Superior temporal gyrus (tissue), 1 donor: ENCODE results near the gene TERT.
"Not testable (repeated sequence)": the region's sequence is repeated elsewhere in the genome, so short reads cannot be mapped to it uniquely, and the experiment has no call there.

Source experiments
- DNase-seq: peaks from one replicate; pipeline ENCODE4 v3.0.0-alpha.2; 2016; ENCODE audit errors: extremely low spot score

TERT gene

GRCh38 chr5:1294206-1294834 lies 548 bp downstream of the TERT start:
- DNase-seq: no peak

GRCh38 chr5:1293416-1294205 lies 1.3 kb downstream of the TERT start:
- DNase-seq: no peak

GRCh38 chr5:1292846-1293415 lies 1.9 kb downstream of the TERT start:
- no peak for DNase-seq

- no peak for DNase-seq
Observed at GRCh38 chr5:1292139-1292538, 2.7 kb downstream of the TERT start.

GRCh38 chr5:1291611-1292080 lies 3.2 kb downstream of the TERT start:
- no peak for DNase-seq

- not testable (repeated sequence) for DNase-seq
Observed at GRCh38 chr5:1290956-1291355, 3.9 kb downstream of the TERT start.

- DNase-seq: not testable (repeated sequence)
Observed at GRCh38 chr5:1289559-1289958, 5.3 kb downstream of the TERT start.

GRCh38 chr5:1288439-1289335 lies 6.2 kb downstream of the TERT start:
- no peak for DNase-seq

GRCh38 chr5:1285883-1286291 lies 9.0 kb downstream of the TERT start:
- no peak for DNase-seq

- DNase-seq: no peak
Observed at GRCh38 chr5:1285141-1285540, 9.7 kb downstream of the TERT start.

- DNase-seq: not testable (repeated sequence)
Observed at GRCh38 chr5:1284336-1284970, 10.4 kb downstream of the TERT start.

GRCh38 chr5:1283729-1284041 lies 11.2 kb downstream of the TERT start:
- DNase-seq: not testable (repeated sequence)

- DNase-seq: not testable (repeated sequence)
Observed at GRCh38 chr5:1282993-1283728, 11.7 kb downstream of the TERT start.

GRCh38 chr5:1282131-1282992 lies 12.5 kb downstream of the TERT start:
- DNase-seq: no peak

- DNase-seq: no peak
Observed at GRCh38 chr5:1281038-1281882, 13.6 kb downstream of the TERT start.

- no peak for DNase-seq
Observed at GRCh38 chr5:1280177-1281037, 14.5 kb downstream of the TERT start.

- no peak for DNase-seq
Observed at GRCh38 chr5:1279443-1280151, 15.3 kb downstream of the TERT start.
